ENCODE data around the gene ALX3.
A peak's percentile ranks its signal among the peaks of the same experiment; 100 is the strongest.
"Not testable (repeated sequence)": the region's sequence is repeated elsewhere in the genome, so short reads cannot be mapped to it uniquely, and the experiment has no call there.

Gene ALX3

GRCh38 chr1:110043016-110043415 is 27.5 kb downstream of the ALX3 start:
- no peak for DNase-seq (ENCODE audit: low read depth)

GRCh38 chr1:110040548-110040947 is 29.9 kb downstream of the ALX3 start:
- DNase-seq (ENCODE audit: low read depth), result no peak

DNA sequence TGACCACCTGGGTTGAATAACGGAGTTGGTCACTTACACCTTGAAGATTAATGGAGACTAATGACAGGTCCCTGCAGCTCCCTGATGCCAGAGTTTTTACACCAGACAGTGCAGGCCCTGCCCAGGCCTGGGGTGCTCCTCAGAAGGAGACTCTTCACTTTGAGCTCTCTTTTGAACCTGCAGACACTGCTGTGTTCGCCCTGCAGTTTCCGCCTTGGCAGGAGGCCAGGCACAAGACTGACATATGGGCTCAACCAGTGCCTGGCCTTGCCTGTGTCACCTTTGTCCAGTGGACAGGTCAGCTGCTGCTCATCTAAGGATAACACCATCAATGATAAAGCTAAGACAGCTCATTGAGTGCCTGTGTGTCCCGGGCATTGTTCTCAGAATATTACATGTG is 30.8 kb downstream of the ALX3 start:
- no peak for DNase-seq (ENCODE audit: low read depth)

- no peak for DNase-seq (ENCODE audit: low read depth)
These were observed 32.2 kb downstream of the ALX3 start for GRCh38 chr1:110038271-110038670.

GRCh38 chr1:110035236-110035752 is 35.2 kb downstream of the ALX3 start:
- peak; percentile 51 for DNase-seq (ENCODE audit: low read depth)

- peak; percentile 97 for DNase-seq (ENCODE audit: low read depth)
These were observed 35.8 kb downstream of the ALX3 start, which contains the start of gene STRIP1 for GRCh38 chr1:110034451-110035235. Gene STRIP1 (plus strand): TSS chr1:110034624. CDS start chr1:110034638, 14 bp downstream.

- DNase-seq (ENCODE audit: low read depth), result no peak
These were observed 36.4 kb downstream of the ALX3 start for GRCh38 chr1:110034040-110034450.

GRCh38 chr1:110033421-110033820 is 37.1 kb downstream of the ALX3 start:
- no peak for DNase-seq (ENCODE audit: low read depth)

DNA sequence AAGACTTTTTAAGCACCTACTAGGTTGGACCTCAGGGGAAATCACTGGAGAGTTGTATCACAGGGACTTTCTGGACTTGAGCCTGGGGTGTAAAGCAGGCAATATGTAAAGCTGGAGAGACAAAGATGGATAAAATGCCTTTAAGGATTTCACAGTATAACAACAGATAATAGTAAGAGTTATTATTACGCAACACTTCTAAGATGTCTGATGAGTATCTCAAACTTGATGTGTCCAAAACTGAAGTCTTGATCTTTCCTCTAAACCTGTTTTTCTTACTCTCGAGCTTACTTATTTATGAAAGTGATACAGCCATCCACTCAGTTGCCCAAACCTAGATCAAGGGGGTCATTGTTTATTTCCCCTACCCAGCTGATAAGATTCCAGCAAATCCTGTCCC is 38.1 kb downstream of the ALX3 start:
- no peak for DNase-seq (ENCODE audit: low read depth)

GRCh38 chr1:110030687-110031086 is 39.8 kb downstream of the ALX3 start:
- not testable (repeated sequence) for DNase-seq (ENCODE audit: low read depth)

DNA sequence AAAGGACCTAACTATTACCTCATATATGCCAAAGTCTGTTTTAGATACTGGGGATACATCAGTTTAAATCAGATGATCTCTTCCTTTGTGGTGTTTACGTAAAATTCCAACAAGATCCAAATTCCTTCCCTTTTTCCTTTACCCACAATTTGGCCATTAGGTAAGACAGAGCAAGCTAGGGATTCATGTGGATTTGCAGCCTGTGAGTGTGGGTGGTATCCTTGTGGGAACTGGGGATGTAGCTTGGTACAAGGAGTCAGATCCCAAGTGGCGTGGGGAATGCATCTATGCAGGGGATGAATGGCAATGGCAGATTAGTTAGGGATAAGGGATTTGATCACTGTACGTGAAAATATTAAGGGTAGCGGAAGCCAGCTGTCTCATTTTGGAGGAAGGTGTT is 45.9 kb downstream of the ALX3 start:
- DNase-seq (ENCODE audit: low read depth), result no peak

DNA sequence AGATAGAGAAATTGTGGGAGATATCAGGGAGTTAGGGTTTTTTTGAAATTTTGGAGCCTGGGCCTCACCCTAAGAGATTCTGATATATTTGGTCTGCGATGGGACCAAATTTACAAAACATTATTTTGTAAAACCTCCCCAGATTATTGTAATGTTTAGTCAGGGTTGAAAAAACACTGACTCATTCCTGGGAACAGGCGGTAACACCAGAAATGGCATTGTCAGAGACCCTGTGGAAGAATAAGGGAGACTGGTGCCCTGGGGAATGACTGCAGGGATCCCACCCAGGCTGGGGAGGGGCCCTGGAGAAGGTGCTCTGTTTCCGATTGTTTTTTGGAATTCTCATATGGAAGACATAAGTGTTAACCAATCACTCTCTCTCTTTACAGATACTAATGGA is 49.2 kb downstream of the ALX3 start:
- DNase-seq (ENCODE audit: low read depth), result no peak

DNA sequence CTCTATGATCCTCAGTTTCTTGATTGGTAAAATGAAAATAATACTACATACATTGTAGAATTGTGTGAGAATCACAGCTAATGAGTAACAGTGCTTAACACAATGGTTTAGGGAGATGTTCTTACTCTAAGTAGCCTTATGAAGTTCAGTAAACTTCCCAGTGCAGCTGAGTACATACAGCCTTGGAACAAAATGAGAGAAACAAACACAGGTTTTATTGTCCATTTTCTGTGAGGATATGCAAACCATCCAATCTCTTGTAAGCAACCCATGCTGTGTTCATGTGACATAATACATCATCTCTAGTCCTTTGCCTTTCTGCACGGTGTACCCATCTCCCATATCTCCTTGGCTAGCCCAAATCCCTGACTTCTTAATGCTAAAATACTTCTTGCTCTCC is 50.7 kb downstream of the ALX3 start:
- DNase-seq (ENCODE audit: low read depth), result no peak

GRCh38 chr1:110018396-110018795 is 52.1 kb downstream of the ALX3 start:
- no peak for DNase-seq (ENCODE audit: low read depth)

DNA sequence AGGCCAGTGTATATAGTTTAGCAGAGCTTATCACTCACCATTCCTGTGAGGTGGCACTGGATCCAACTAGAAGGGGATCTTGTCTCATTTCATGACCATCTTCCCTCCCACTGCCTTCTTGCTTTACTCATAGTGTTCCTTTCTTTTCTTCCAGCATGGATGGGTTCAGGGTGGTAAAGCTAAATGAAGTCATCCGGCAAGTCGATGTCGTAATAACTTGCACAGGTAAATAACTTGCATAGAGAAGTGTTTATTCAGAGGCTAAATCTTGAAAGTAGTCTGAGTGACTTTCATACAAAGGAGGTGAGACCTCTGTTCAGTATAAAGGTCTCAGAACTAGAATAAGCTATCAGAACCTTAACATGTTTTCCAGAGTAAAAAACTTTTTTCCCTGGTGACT is 52.7 kb downstream of the ALX3 start:
- DNase-seq (ENCODE audit: low read depth), result no peak

GRCh38 chr1:110012100-110012780 is 58.2 kb downstream of the ALX3 start:
- DNase-seq (ENCODE audit: low read depth), result no peak

DNA sequence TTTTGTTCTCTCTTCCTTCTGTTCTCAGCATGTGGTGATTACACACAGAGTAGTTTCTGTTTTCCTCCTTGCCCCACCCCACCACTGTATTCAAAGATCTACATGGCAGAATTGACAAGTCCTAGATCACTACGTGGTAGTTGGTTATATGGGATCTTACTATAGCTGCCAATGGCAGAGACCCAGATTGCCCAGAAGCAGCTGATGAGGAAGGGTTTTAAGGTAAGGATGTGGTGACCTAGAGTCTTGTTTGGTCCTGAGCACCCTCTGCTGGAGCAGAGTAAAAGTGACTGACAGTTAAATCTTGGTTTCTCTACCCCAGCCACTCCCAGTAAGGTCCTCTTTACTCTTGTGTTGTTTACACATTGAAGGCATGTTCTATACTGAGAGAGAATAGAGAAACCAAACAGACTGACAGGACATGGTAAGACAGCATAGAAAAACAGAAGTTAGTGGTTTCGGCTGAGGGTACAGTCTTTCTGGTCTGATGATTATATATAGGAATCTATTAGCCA is 58.9 kb downstream of the ALX3 start:
- peak; percentile 71 for DNase-seq (ENCODE audit: low read depth)
